Testis (tissue), 2 donors: ENCODE data around the gene RBM43.

Experiments used
- CTCF ChIP-seq, 3 experiments: fragments of 450-650 bp in 2 of 3; fragments of 200-600 bp in 1 of 3; sonication (generic) in 1 of 3; IDR thresholded peaks; one replicate each; pipeline ENCODE4 v1.5.1; 2016 to 2019; ENCODE audit warnings: antibody characterized with exemption in 3 of 3, mild to moderate bottlenecking in 2 of 3, moderate library complexity in 1 of 3
- POLR2A ChIP-seq: fragments of 450-650 bp; IDR thresholded peaks from one replicate; pipeline ENCODE4 v1.6.1; 2017; ENCODE audit warnings: antibody characterized with exemption, mild to moderate bottlenecking, moderate library complexity

- no peak for TF ChIP-seq CTCF (IDR thresholded peaks at IDR 0.05)
- no peak for TF ChIP-seq POLR2A
Measured at GRCh38 chr2:151287513-151288250, 26.0 kb upstream of the RBM43 start.
